SK-N-SH (cell line): ENCODE results near the gene CALML4.

Experiments used
- CTCF ChIP-seq: fragments of 200-600 bp; sonication (generic); IDR thresholded peaks from 2 replicates; pipeline ENCODE4 v1.6.1; 2017; ENCODE audit warnings: antibody characterized with exemption, mild to moderate bottlenecking, moderate library complexity
- GABPA ChIP-seq: IDR thresholded peaks from 2 replicates; pipeline ENCODE4 v1.4.0; 2012; ENCODE audit warnings: low read depth, mild to moderate bottlenecking
- MXI1 ChIP-seq: IDR thresholded peaks from 2 replicates; pipeline ENCODE4 v1.6.1; 2012; ENCODE audit warnings: mild to moderate bottlenecking, low read depth, low read length, improper control_type of control experiment
- TAF1 ChIP-seq: IDR thresholded peaks from 2 replicates; pipeline ENCODE4 v1.6.1; 2012; ENCODE audit warnings: low read depth, mild to moderate bottlenecking, low read length, moderate library complexity, borderline replicate concordance

GRCh38 chr15:68224108-68224507, 19.0 kb upstream of the CALML4 start:
- TF ChIP-seq GABPA: no peak
- TF ChIP-seq TAF1: no peak
- TF ChIP-seq CTCF: no peak
- no peak for TF ChIP-seq MXI1
